Breast epithelium (tissue), 3 donors: ENCODE data around the gene KDM6A.

Experiments used
- POLR2A ChIP-seq: fragments of 450-650 bp; IDR thresholded peaks from one replicate; pipeline ENCODE4 v1.6.1; 2016; ENCODE audit warnings: antibody characterized with exemption, mild to moderate bottlenecking, moderate library complexity
- TF ChIP-seq, protein P1 (sequence below), 3 donors: fragments of 450-650 bp; IDR thresholded peaks; one replicate each; pipeline ENCODE4 v1.5.1; 2016 to 2017; ENCODE audit warnings: antibody characterized with exemption in 3 of 3, mild to moderate bottlenecking in 3 of 3, moderate library complexity in 3 of 3

DNA sequence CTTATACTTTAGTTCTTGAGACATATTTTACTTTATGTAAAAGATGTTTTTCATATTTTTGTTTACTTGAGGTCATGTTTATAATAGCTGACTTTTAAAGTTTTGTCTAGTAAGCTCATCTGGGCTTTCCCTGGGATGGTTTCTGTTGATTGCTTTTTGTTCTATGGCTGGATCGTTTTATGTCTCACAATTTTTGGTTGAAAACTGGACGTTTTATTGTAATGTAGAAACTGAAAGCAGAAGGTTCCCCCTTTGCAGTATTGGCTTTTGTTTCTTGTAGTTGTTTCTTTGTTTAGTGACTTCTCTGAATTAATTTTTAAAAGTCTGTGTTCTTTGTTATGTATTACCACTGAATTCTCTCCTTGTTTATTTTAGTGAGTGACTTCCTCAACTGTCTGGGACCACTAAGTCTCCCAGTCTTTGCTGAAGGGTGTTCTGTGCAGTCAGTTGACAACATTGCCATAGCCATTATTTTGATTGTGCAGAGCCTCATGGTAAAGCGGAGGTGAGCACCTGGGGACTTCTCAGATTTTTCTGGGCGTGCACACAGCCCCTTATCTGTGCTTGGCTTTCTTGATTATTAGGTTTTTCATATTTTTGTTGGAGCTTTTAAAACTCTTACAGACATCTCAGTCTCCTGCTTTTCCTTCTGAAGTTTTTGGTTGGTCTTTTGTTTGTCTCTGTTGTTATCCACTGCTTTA is 31.0 kb downstream of the KDM6A start:
- TF ChIP-seq, protein P1, sequence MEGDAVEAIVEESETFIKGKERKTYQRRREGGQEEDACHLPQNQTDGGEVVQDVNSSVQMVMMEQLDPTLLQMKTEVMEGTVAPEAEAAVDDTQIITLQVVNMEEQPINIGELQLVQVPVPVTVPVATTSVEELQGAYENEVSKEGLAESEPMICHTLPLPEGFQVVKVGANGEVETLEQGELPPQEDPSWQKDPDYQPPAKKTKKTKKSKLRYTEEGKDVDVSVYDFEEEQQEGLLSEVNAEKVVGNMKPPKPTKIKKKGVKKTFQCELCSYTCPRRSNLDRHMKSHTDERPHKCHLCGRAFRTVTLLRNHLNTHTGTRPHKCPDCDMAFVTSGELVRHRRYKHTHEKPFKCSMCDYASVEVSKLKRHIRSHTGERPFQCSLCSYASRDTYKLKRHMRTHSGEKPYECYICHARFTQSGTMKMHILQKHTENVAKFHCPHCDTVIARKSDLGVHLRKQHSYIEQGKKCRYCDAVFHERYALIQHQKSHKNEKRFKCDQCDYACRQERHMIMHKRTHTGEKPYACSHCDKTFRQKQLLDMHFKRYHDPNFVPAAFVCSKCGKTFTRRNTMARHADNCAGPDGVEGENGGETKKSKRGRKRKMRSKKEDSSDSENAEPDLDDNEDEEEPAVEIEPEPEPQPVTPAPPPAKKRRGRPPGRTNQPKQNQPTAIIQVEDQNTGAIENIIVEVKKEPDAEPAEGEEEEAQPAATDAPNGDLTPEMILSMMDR (IDR thresholded peaks at IDR 0.05): no peak
- TF ChIP-seq POLR2A: no peak
